Thymus (tissue), 11 donors: Measurements from ENCODE around the gene SLC5A4. TPM values are rescaled to one million over a fixed set of nuclear protein-coding genes. Genes with fewer than 3 reads are reported as not detected.

ENCODE experiments used
- DNase-seq, 9 donors: peaks; one replicate each; pipeline ENCODE4 v3.0.0-alpha.2; 2013; ENCODE audit warnings: low spot score in 9 of 9, low read depth in 6 of 9, missing footprints in 1 of 9
- H3K27ac ChIP-seq, 2 donors: one replicate each; pipeline ENCODE4 v1.5.1; 2013; ENCODE audit warnings: control low read depth in 1 of 2, low read depth in 1 of 2, low read length in 1 of 2, mild to moderate bottlenecking in 1 of 2, moderate library complexity in 1 of 2
- H3K27me3 ChIP-seq, 2 donors: one replicate each; pipeline ENCODE4 v1.5.1; 2013; ENCODE audit warnings: low read length in 1 of 2; ENCODE audit not compliant: control insufficient read depth in 2 of 2, insufficient read depth in 1 of 2
- H3K36me3 ChIP-seq, 2 donors: one replicate each; pipeline ENCODE4 v1.5.1; 2013; ENCODE audit warnings: low read length in 1 of 2, mild to moderate bottlenecking in 1 of 2, moderate library complexity in 1 of 2; ENCODE audit not compliant: control insufficient read depth in 2 of 2, insufficient read depth in 2 of 2
- H3K4me1 ChIP-seq, 2 donors: one replicate each; pipeline ENCODE4 v1.5.1; 2013; ENCODE audit warnings: low read length in 2 of 2; ENCODE audit not compliant: control insufficient read depth in 2 of 2, insufficient read depth in 2 of 2
- H3K4me3 ChIP-seq, 2 donors: one replicate each; pipeline ENCODE4 v1.5.1; 2013; ENCODE audit warnings: low read length in 2 of 2, control low read depth in 1 of 2, mild to moderate bottlenecking in 1 of 2
- H3K9me3 ChIP-seq, 2 donors: one replicate each; pipeline ENCODE4 v1.5.1; 2013; ENCODE audit warnings: low read length in 1 of 2, mild to moderate bottlenecking in 1 of 2; ENCODE audit not compliant: control insufficient read depth in 2 of 2, insufficient read depth in 1 of 2
- WGBS: extraction: QIAGEN DNeasy Blood & Tissue Kit; methylation state at CpG from one replicate; pipeline ENCODE4 v1.1.7; 2013; 5-methylcytosine and 5-hydroxymethylcytosine counted together
- polyA plus RNA-seq: library from polyadenylated mRNA; stranded (reverse); fragments of 200-250 nt; gene quantifications from one replicate; pipeline ENCODE4 v1.2.3, GENCODE V29; 2013
- total RNA-seq: library from RNA; stranded (reverse); fragments of 120-200 nt; gene quantifications from one replicate; pipeline ENCODE4 v1.2.4, GENCODE V29; 2013
- donor health status: healthy.

The SLC5A4 gene
- total and polyA plus RNA-seq, 2 donors, result 0.09 to 0.18 TPM

DNA sequence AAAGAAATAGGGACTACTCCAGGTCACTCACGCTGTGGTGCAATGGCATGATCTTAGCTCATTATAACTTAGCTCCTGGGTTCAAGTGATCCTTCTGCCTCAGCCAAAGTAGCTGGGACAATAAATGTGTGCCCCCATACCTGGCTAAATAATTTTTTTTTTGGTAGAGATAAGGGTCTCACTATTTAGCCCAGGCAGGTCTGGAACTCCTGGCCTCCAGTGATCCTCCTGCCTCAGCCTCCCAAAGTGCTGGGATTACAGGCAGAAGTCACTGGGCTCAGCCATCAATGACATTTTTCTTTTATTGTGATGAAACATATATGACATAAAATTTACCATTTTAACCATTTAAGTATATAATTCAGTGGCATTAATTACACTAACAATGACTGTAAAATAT is 10.6 kb downstream of the SLC5A4 start:
- Histone ChIP-seq H3K4me1 (no peaks in the 10 kb centered on the region), H3K36me3 (no peaks in the 10 kb centered on the region), H3K27ac (no peak overlapping the region), H3K9me3 (no peaks in the 10 kb centered on the region), H3K4me3 (no peak overlapping the region), H3K27me3 (no peaks in the 10 kb centered on the region)
- WGBS, result 97% methylated on average over 1 of the region's 1 CpG
- DNase-seq, result no peak

DNA sequence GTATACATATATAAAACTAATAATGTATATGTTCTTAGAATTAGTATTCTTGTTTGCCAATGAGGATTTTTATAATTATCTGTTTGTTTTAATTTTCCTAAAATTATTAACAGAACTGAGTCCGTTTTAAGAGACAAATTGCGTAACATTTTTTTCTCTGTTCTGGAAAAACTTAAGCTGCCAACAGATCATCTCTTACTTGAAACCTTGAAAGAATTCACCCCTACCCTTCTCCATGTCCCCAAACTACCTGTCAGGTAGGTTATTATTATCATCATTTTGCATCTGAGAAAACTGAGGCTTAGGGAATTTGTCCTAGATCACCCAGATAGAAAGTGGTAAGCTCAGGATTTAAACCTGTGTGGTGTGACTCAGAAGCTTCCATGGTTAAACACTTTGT is 14.7 kb downstream of the SLC5A4 start:
- no peaks in the 10 kb centered on the region for H3K9me3 ChIP-seq
- WGBS, result 86% methylated on average over 2 of the region's 2 CpGs

DNA sequence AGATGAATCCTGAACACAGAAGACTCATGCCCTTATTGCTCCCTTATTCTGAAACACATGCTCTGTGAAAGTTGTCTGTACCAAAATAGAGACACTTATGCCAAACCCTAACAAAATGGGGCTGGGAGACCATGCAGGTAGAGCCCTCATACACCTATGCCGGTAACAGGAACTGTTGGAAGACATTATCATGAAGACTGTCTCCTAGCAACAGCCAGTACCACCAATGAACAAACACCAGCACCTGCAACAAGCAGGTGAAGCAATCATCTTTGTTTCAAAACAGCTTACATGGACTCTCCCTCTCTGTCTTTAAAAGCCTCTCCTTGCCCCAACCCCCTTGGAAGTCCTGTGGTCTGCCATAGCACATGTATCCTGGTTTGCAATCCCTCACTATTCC is 17.2 kb downstream of the SLC5A4 start:
- Histone ChIP-seq H3K27me3 (no peaks in the 10 kb centered on the region), H3K4me1 (no peaks in the 10 kb centered on the region), H3K9me3 (no peaks in the 10 kb centered on the region), H3K36me3 (no peaks in the 10 kb centered on the region), H3K4me3 (no peak overlapping the region), H3K27ac (no peak overlapping the region)
- WGBS, result 92% methylated on average over 1 of the region's 1 CpG
- DNase-seq, result no peak

More for the DNA sequence above, 14.7 kb downstream of the SLC5A4 start:
- DNase-seq, result no peak
- Histone ChIP-seq H3K27ac (no peak overlapping the region), H3K27me3 (no peaks in the 10 kb centered on the region), H3K4me1 (no peaks in the 10 kb centered on the region), H3K36me3 (no peaks in the 10 kb centered on the region), H3K4me3 (no peak overlapping the region)

DNA sequence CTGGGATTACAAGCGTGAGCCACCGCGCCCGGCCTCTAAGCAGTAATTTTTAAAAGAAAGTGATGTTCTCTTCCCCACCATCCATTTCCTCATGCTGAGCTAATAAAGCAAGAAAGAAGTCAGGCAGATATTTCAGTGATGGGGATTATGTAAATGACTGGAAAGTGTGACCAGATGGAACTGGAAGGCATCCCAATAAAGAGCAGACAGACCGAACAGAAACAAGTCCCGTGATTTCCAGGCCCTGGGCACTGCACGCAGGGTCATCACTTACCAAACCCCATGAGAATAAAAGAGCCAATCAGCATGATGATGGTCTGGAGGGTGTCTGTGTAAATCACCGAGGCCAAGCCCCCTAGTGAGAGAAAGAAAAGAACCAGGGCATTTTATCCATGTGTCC is 18.2 kb downstream of the SLC5A4 start:
- Histone ChIP-seq H3K9me3 (no peaks in the 10 kb centered on the region), H3K36me3 (no peaks in the 10 kb centered on the region), H3K4me3 (no peak overlapping the region), H3K27me3 (no peaks in the 10 kb centered on the region), H3K27ac (no peak overlapping the region), H3K4me1 (no peaks in the 10 kb centered on the region)
- 88% methylated on average over 8 of the region's 8 CpGs for WGBS
- DNase-seq, result no peak

DNA sequence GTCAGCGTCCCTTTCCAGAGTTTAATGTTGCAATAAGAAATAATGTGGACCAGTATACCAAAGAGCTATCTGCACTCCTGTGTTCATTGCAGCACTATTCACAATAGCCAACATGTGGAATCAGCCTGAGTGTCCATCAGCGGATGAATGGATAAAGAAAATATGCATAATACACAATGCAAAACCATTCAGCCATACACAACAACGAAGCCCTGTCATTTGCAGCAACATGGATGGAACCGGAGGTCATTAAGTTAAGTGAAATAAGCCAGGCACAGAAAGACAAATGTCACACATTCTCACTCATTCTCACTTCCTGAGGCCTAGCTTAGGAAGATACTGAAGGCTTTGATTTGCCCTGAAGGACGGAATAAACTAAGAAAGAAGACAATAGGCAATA is 22.1 kb downstream of the SLC5A4 start:
- DNase-seq, result no peak
- no peaks in the 10 kb centered on the region for H3K4me1 ChIP-seq
- no peaks in the 10 kb centered on the region for H3K36me3 ChIP-seq
- H3K27me3 ChIP-seq, result no peaks in the 10 kb centered on the region
- no peak overlapping the region for H3K27ac ChIP-seq
- H3K9me3 ChIP-seq, result no peaks in the 10 kb centered on the region
- 93% methylated on average over 5 of the region's 5 CpGs for WGBS
- H3K4me3 ChIP-seq, result no peak overlapping the region

DNA sequence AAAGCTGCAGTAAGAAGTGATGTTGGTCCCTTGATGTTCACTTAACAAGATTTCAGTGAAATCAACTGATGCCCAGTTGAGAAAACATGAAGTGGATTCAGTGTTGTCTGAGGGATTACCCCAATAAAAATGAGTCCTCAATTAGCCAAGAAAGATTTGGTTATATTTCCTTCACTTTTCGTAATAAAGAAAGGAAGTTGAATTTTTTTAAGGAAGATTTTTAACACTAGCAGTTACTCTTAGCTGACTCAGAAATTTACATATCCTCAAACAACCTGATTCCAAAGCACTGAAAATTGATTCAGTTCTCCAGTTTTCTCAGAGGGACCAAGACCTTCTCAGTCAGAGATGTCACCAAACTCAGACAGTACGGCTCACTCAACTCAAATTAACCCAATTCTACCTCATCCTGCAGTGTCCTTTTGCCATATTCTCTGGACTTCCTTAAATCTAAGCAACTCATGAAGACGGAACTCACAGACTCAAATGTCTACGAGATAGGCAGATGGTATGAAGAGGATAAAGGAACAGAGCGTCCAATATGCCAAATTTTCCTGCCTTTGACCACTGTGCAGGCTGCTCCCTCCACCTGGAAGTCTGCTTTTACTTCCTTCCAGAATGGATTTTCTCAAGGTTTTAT is 22.8 kb downstream of the SLC5A4 start:
- no peak for DNase-seq
- no peak overlapping the region for H3K27ac ChIP-seq
- H3K9me3 ChIP-seq, result no peaks in the 10 kb centered on the region
- H3K36me3 ChIP-seq, result no peaks in the 10 kb centered on the region
- WGBS, result 51% methylated on average over 5 of the region's 5 CpGs
- no peaks in the 10 kb centered on the region for H3K27me3 ChIP-seq
- H3K4me1 ChIP-seq, result no peaks in the 10 kb centered on the region
- no peak overlapping the region for H3K4me3 ChIP-seq

DNA sequence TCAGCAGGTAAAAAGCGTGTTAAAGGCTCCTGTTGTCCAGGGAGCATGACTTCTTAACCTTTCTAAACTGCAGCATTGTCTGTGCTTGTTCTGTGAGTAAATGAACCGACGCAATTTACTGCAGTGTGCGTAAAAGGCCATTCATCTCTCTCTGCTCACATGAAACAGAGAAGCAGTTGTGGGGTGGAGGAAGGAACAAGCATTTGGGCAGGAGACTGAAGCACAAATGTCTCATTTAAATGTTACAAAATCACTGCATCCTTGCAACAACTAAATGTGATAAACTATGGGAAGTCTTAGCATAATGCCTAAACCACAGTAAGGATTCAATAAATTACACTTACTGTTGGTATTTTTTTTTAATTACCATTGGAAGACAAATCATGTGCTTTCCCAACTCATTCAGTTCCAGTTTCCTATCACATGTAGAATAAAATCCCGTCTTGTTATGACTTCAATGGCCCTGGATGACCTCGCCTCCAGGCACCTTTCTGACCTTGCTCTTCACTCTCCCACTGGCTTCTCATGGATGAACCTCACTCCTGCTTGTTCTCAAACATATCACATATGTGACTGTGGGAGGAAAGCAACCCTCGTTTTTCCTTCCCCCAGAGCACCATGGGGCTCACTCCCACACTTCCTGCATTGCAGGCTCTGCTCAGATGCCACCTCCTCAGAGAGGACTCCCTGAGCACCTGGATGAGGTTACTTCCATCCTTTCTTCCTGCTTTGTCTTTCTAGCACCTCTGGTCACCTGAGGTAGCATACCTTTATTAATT is 28.6 kb downstream of the SLC5A4 start:
- Histone ChIP-seq H3K9me3 (no peaks in the 10 kb centered on the region), H3K4me1 (no peaks in the 10 kb centered on the region), H3K27me3 (no peaks in the 10 kb centered on the region), H3K27ac (no peak overlapping the region), H3K4me3 (no peak overlapping the region), H3K36me3 (no peaks in the 10 kb centered on the region)
- no peak for DNase-seq
- 82% methylated on average over 7 of the region's 7 CpGs for WGBS

DNA sequence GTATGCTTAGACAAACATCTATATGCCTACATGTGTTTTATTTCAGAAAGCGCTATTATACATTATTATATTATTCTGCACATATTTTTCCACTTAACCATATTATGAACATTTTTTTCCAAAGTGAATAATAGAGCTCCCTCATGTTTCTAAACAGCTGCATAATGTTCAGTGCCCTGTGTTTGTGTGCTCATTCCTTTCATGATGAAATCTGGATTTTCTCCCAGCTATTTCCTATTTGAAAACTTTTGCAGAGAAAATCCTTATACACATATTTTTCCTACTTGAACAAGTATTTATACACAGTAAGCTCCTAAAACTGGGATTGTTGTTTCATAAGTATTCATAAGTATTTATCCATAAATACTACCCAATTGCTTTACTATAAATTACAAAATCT is 32.2 kb downstream of the SLC5A4 start:
- no peak overlapping the region for H3K4me3 ChIP-seq
- no peaks in the 10 kb centered on the region for H3K27me3 ChIP-seq
- no peak for DNase-seq
- H3K4me1 ChIP-seq, result no peaks in the 10 kb centered on the region
- WGBS, result 96% methylated on average over 1 of the region's 1 CpG
- H3K36me3 ChIP-seq, result no peaks in the 10 kb centered on the region
- no peaks in the 10 kb centered on the region for H3K9me3 ChIP-seq
- no peak overlapping the region for H3K27ac ChIP-seq

DNA sequence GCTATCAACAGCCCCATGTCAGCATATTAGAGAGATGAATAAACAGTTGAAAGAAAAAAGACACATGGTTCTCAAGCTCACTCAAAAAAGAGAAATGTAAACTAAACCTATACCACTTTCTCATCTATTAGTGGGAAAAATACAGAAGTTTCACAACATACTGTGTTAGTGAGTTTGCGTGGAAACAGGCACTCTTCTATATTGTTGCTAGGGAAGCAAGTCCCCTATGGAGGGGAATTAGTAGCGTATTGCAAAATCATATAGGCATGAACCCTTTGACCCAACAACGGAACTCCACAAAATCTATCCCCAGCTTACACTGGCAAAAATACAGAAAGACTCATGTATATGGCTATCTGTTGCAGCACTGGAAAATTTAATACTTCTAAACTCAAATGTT is 36.1 kb downstream of the SLC5A4 start:
- H3K36me3 ChIP-seq, result no peaks in the 10 kb centered on the region
- H3K27me3 ChIP-seq, result no peaks in the 10 kb centered on the region
- H3K4me1 ChIP-seq, result no peaks in the 10 kb centered on the region
- DNase-seq, result no peak
- WGBS, result 95% methylated on average over 3 of the region's 3 CpGs
- H3K4me3 ChIP-seq, result no peak overlapping the region
- H3K27ac ChIP-seq, result no peak overlapping the region
- no peaks in the 10 kb centered on the region for H3K9me3 ChIP-seq
